SJSA1 (cell line): ENCODE data around the gene OGFR. TPM values are rescaled to one million over a fixed set of nuclear protein-coding genes. Genes with fewer than 3 reads are reported as not detected.

Experiments
- DNase-seq, 2 experiments: peaks; one replicate each; pipeline ENCODE4 v3.0.0-alpha.2; 2015 to 2020; ENCODE audit warnings: low spot score in 2 of 2, low read depth in 1 of 2
- H3K27ac ChIP-seq: fragments of 250-450 bp; sonication (Bioruptor Pico); 2 replicates; pipeline ENCODE4 v1.5.1; 2020; ENCODE audit warnings: mild to moderate bottlenecking, moderate library complexity
- H3K27me3 ChIP-seq: fragments of 250-450 bp; sonication (Bioruptor Pico); replicated peaks from 2 replicates; pipeline ENCODE4 v1.5.1; 2020; ENCODE audit warnings: mild to moderate bottlenecking, moderate library complexity
- H3K36me3 ChIP-seq: fragments of 250-450 bp; sonication (Bioruptor Pico); 2 replicates; pipeline ENCODE4 v1.5.1; 2020; ENCODE audit warnings: mild to moderate bottlenecking
- H3K4me1 ChIP-seq: fragments of 250-450 bp; sonication (Bioruptor Pico); replicated peaks from 2 replicates; pipeline ENCODE4 v1.6.1; 2021; ENCODE audit warnings: mild to moderate bottlenecking
- H3K4me3 ChIP-seq: fragments of 250-450 bp; sonication (Bioruptor Pico); 2 replicates; pipeline ENCODE4 v1.5.1; 2020; ENCODE audit warnings: mild to moderate bottlenecking
- H3K9me3 ChIP-seq: fragments of 250-450 bp; sonication (Bioruptor Pico); replicated peaks from 2 replicates; pipeline ENCODE4 v1.5.1; 2020; ENCODE audit warnings: mild to moderate bottlenecking
- total RNA-seq: library from RNA; depleted of rRNA; stranded (reverse); fragments of >200 nt; shearing (Covaris generic); gene quantifications from 2 replicates; pipeline ENCODE4 v1.2.3, GENCODE V29; 2014

OGFR gene
- total RNA-seq, 1 experiment from 2014 or later = 59.2 TPM

- no peak for DNase-seq
These were observed 31.4 kb upstream of the OGFR start for GRCh38 chr20:62772990-62773844.

GRCh38 chr20:62773845-62774714 is 30.6 kb upstream of the OGFR start:
- H3K4me3 ChIP-seq = no peak overlapping the region
- H3K4me1 ChIP-seq = no peaks in the 10 kb centered on the region
- no peaks in the 10 kb centered on the region for H3K36me3 ChIP-seq
- no peak overlapping the region for H3K27ac ChIP-seq
- no peak for DNase-seq
- peaks cover 49% of the 10 kb centered on the region for H3K27me3 ChIP-seq
- no peaks in the 10 kb centered on the region for H3K9me3 ChIP-seq

More at GRCh38 chr20:62772990-62773844, 31.4 kb upstream of the OGFR start:
- H3K27ac ChIP-seq = no peak overlapping the region
- no peaks in the 10 kb centered on the region for H3K4me1 ChIP-seq
- H3K4me3 ChIP-seq = no peak overlapping the region
- H3K9me3 ChIP-seq = no peaks in the 10 kb centered on the region
- peaks cover 58% of the 10 kb centered on the region for H3K27me3 ChIP-seq
- no peaks in the 10 kb centered on the region for H3K36me3 ChIP-seq

GRCh38 chr20:62774762-62775161 is 29.9 kb upstream of the OGFR start:
- Histone ChIP-seq H3K27me3 (peaks cover 49% of the 10 kb centered on the region), H3K4me1 (no peaks in the 10 kb centered on the region), H3K27ac (no peak overlapping the region), H3K4me3 (no peak overlapping the region), H3K36me3 (no peaks in the 10 kb centered on the region), H3K9me3 (no peaks in the 10 kb centered on the region)
- DNase-seq = no peak

- DNase-seq = no peak
- no peaks in the 10 kb centered on the region for H3K9me3 ChIP-seq
- H3K4me1 ChIP-seq = no peaks in the 10 kb centered on the region
These were observed 29.4 kb upstream of the OGFR start for GRCh38 chr20:62775206-62775605.

GRCh38 chr20:62776035-62776691 is 28.5 kb upstream of the OGFR start:
- Histone ChIP-seq H3K27me3 (peaks cover 47% of the 10 kb centered on the region), H3K4me3 (no peak overlapping the region), H3K27ac (no peak overlapping the region), H3K4me1 (no peaks in the 10 kb centered on the region), H3K36me3 (no peaks in the 10 kb centered on the region), H3K9me3 (no peaks in the 10 kb centered on the region)
- no peak for DNase-seq

More at GRCh38 chr20:62775206-62775605, 29.4 kb upstream of the OGFR start:
- Histone ChIP-seq H3K27me3 (peaks cover 51% of the 10 kb centered on the region), H3K27ac (no peak overlapping the region), H3K4me3 (no peak overlapping the region), H3K36me3 (no peaks in the 10 kb centered on the region)

GRCh38 chr20:62776692-62777527 is 27.7 kb upstream of the OGFR start:
- Histone ChIP-seq H3K27me3 (peaks cover 48% of the 10 kb centered on the region), H3K4me1 (no peaks in the 10 kb centered on the region), H3K4me3 (no peak overlapping the region), H3K9me3 (no peaks in the 10 kb centered on the region), H3K27ac (no peak overlapping the region), H3K36me3 (no peaks in the 10 kb centered on the region)
- DNase-seq = no peak

- DNase-seq = no peak
- H3K27ac ChIP-seq = no peak overlapping the region
- no peaks in the 10 kb centered on the region for H3K9me3 ChIP-seq
- no peaks in the 10 kb centered on the region for H3K4me1 ChIP-seq
- no peaks in the 10 kb centered on the region for H3K36me3 ChIP-seq
- peaks cover 46% of the 10 kb centered on the region for H3K27me3 ChIP-seq
- no peak overlapping the region for H3K4me3 ChIP-seq
These were observed 27.2 kb upstream of the OGFR start for GRCh38 chr20:62777528-62777830.

GRCh38 chr20:62778058-62778457 is 26.6 kb upstream of the OGFR start:
- Histone ChIP-seq H3K4me3 (no peak overlapping the region), H3K27ac (no peak overlapping the region), H3K27me3 (peaks cover 46% of the 10 kb centered on the region), H3K9me3 (no peaks in the 10 kb centered on the region), H3K4me1 (no peaks in the 10 kb centered on the region), H3K36me3 (no peaks in the 10 kb centered on the region)
- DNase-seq = no peak

GRCh38 chr20:62778601-62779416 is 25.8 kb upstream of the OGFR start:
- Histone ChIP-seq H3K4me1 (no peaks in the 10 kb centered on the region), H3K27ac (no peak overlapping the region), H3K36me3 (no peaks in the 10 kb centered on the region), H3K9me3 (no peaks in the 10 kb centered on the region), H3K27me3 (peaks cover 40% of the 10 kb centered on the region), H3K4me3 (no peak overlapping the region)
- DNase-seq = no peak

GRCh38 chr20:62779417-62779685 is 25.3 kb upstream of the OGFR start:
- Histone ChIP-seq H3K36me3 (no peaks in the 10 kb centered on the region), H3K4me1 (no peaks in the 10 kb centered on the region), H3K4me3 (no peak overlapping the region), H3K9me3 (no peaks in the 10 kb centered on the region), H3K27ac (no peak overlapping the region), H3K27me3 (peaks cover 38% of the 10 kb centered on the region)
- no peak for DNase-seq

- no peak overlapping the region for H3K27ac ChIP-seq
- no peak overlapping the region for H3K4me3 ChIP-seq
- H3K27me3 ChIP-seq = peaks cover 35% of the 10 kb centered on the region
- no peaks in the 10 kb centered on the region for H3K4me1 ChIP-seq
- DNase-seq = no peak
- no peaks in the 10 kb centered on the region for H3K36me3 ChIP-seq
- no peaks in the 10 kb centered on the region for H3K9me3 ChIP-seq
These were observed 24.4 kb upstream of the OGFR start for GRCh38 chr20:62780204-62780603.

GRCh38 chr20:62780696-62781095 is 23.9 kb upstream of the OGFR start:
- DNase-seq = no peak
- peaks cover 35% of the 10 kb centered on the region for H3K27me3 ChIP-seq
- no peaks in the 10 kb centered on the region for H3K4me1 ChIP-seq
- H3K36me3 ChIP-seq = no peaks in the 10 kb centered on the region
- no peak overlapping the region for H3K27ac ChIP-seq
- no peak overlapping the region for H3K4me3 ChIP-seq
- H3K9me3 ChIP-seq = no peaks in the 10 kb centered on the region
